ENCODE data around the gene LPP.

- TF ChIP-seq CTCF (IDR thresholded peaks at IDR 0.05) = no peak
- TF ChIP-seq POLR2A (IDR thresholded peaks at IDR 0.05) = no peak
These were observed 538.7 kb downstream of the LPP start for GRCh38 chr3:188692700-188693099.

All from Peyer's patch (tissue), 4 donors.